SIG-M5 treated with dmso at 0.1 percent for 504 hours (cell line): ENCODE data around the gene FGF1.
"Not testable (repeated sequence)": the region's sequence is repeated elsewhere in the genome, so short reads cannot be mapped to it uniquely, and the experiment has no call there.

Experiments used
- DNase-seq: peaks from one replicate; lab custom pipeline; 2025; ENCODE audit not compliant: unreplicated experiment; lab: John Stamatoyannopoulos, UW

Gene FGF1

GRCh38 chr5:142671266-142671665 is 14.6 kb downstream of the FGF1 start:
- DNase-seq, result no peak

- no peak for DNase-seq
Measured at GRCh38 chr5:142670804-142671203, 15.1 kb downstream of the FGF1 start.

- DNase-seq, result no peak
Measured at GRCh38 chr5:142669477-142669876, 16.4 kb downstream of the FGF1 start.

GRCh38 chr5:142668336-142668735 is 17.6 kb downstream of the FGF1 start:
- DNase-seq, result no peak

- no peak for DNase-seq
Measured at GRCh38 chr5:142667831-142668230, 18.1 kb downstream of the FGF1 start.

- peak; percentile 19 for DNase-seq
Measured at GRCh38 chr5:142664636-142665035, 21.3 kb downstream of the FGF1 start.

DNA sequence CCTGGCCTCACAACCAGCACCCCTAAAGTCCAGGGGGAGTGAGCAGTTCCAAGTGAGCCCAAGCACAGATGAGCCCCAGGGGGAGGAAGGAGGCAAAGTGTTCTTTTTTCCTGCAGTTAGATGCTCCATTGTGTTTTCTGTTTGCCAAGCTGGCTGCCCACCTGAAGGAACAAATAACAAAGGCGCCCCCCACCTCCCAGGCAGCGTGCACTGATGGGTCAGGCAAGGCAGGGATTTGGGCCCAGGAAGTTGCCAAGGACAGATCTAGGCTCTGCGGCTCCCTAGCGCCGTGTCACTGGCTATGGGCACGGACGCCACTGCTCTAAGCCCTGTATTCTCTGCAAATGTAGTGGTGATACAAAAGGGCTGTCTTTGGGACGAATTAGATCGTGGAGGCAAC is 21.8 kb downstream of the FGF1 start:
- DNase-seq, result no peak

DNA sequence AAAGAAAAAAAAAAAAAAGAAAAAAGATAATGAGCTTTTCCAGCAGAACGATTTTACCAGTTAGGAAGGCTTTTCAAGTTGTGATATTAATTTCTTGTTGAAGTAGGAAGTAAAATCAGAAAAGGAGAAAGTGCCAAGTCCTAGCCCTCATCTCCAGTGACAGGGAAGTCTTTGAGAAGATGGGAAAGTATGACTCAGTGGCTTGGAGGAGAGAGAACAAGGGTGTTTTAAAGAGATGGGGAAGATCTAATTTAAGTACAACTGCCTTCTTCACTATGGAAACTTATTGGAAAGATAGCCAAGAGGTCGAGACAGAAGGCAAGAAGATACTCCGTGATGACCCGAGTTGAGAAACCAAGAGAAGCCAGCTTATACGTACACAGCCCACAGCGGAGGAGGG is 22.6 kb downstream of the FGF1 start:
- peak; percentile 16 for DNase-seq

DNA sequence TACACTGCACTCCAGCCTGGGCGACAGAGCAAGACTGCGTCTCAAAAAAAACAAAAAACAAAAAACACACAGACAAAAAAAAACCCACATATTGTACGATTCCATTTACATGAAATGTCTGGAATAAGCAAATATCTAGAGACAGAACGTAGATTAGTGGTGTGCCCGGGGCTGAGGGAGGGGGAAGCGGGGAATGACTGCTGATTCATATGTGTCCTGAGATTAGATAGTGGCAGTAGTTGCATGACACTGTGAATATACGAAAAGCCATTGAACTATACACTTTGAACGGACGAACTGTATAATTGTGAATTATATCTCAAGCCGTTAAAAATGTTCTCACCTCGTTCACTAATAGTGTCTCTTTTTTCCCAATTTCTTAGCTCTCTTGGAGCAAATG is 23.9 kb downstream of the FGF1 start:
- DNase-seq, result no peak

DNA sequence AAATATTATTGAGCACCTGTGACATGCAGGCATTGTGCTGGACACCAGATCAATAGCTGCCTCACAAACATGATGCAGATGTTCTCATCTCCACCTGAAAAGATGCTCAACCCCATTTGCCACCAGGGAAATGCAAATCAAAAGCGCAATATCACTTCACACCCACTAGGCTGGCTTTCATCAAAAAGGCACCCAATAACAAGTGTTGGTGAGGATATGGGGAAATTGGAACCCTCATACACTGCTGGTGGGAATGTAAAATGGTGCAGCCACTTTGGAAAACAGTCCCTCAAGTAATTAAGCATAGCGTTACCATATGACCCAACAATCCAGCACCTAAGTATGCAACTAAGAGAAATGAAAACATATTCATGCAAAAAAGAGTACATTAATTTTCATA is 24.7 kb downstream of the FGF1 start:
- no peak for DNase-seq

DNA sequence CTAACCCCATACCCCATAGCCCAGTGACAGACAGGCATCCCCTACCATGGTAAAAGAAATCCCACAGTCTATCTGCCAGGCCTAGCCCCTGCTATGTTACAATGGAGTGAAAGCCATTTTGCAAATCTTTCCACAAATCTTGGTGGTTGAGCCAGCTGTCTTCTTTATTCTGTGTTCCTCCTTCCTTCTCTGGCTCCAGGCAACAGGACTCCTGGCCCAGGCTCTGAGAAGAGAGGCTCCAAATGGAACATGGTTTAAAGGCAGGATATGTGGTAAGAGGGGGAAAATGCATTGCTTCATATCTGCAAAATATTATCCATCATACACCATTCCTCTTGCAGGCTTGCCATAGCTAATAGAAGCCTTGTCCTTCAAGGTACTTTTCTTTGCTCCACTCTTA is 25.2 kb downstream of the FGF1 start:
- no peak for DNase-seq

GRCh38 chr5:142660196-142660595 is 25.7 kb downstream of the FGF1 start:
- DNase-seq, result no peak

DNA sequence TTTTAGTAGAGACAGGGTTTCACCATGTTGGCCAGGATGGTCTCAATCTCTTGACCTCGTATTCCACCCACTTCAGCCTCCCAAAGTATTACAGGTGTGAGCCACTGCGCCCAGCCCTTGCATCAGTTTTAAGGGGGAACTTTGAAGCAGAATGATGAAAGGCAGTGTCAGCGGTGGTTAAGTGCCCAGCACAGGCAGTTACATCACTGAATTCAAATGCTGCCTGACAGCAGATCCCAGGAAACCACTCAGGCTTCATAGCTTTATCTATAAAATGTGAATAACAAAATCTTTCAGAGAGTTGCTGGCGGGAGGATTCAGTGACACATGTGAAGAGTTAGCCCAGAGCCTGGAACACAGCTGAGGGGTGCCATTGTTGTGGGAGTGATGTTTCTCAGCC is 26.5 kb downstream of the FGF1 start:
- DNase-seq, result no peak

DNA sequence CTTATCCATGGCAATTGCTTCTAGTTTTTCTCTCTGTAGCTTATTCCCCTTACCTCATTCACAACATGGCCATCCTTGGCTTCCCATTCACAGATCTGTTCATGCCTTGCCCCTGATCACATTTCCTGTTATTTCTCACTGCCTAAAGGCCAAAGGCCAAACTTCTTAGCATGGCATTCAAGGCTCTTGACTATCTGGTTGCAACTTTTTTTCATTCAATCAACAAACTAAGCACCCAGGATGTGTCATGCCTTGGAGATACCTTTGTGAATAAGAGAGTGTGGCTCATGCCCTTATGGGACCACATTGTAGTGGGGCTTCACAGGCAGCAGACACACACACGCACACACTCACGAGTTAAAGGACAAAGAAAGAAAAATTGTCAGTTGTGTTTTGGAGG is 27.6 kb downstream of the FGF1 start:
- DNase-seq, result no peak

GRCh38 chr5:142657446-142657845 is 28.4 kb downstream of the FGF1 start:
- no peak for DNase-seq

- DNase-seq, result peak; percentile 60
Measured at GRCh38 chr5:142655339-142656267, 30.3 kb downstream of the FGF1 start.

GRCh38 chr5:142654578-142655058 is 31.3 kb downstream of the FGF1 start:
- peak; percentile 5 for DNase-seq

GRCh38 chr5:142653321-142653720 is 32.6 kb downstream of the FGF1 start:
- no peak for DNase-seq

DNA sequence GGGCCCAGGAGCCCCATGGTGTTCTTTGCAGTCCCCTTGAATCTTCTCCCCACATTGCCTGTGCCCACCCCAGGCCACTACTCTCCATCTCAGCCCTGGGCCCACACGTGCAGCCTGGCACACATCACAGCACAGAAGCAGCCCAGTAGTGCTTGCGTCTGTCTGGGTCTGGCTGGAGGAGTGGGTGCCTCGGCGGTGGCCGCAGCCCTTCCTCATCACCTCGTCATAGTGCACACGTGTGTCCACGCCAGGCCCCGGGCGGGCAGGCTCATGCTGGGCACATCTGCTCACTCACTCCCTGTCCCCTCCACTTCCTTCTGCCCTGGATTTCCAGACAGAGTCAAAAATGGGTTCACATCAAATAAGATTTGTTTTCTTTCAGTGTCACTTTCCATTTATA is 33.3 kb downstream of the FGF1 start:
- DNase-seq, result no peak

GRCh38 chr5:142650881-142651280 is 35.0 kb downstream of the FGF1 start:
- DNase-seq, result no peak

DNA sequence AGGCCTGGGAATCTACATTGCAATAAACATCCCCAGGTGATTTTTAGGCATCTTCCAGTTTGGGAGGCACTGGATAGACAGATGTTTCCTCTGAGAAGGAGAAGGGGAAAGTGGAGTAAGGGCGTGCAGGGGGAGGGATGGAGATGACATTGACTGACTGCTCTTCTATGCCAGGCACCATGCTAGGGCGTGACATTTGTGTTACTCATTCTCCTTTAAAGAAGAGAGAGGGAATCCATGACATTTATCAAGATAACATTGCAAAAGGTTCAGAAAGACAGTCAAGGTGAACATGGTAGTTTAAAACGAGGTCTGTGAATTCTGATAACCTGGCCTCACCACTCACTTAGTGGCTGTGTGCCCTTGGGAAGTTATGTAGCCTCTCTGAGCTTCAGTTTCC is 35.8 kb downstream of the FGF1 start:
- no peak for DNase-seq

- not testable (repeated sequence) for DNase-seq
Measured at GRCh38 chr5:142648108-142648507, 37.8 kb downstream of the FGF1 start.

- DNase-seq, result no peak
Measured at GRCh38 chr5:142645456-142645855, 40.4 kb downstream of the FGF1 start.
